HG03354 (cell line): Measurements from ENCODE around the gene ZNF592.
"Not testable (repeated sequence)": the region's sequence is repeated elsewhere in the genome, so short reads cannot be mapped to it uniquely, and the experiment has no call there.

Experiments used
- ATAC-seq: cut with Tn5 transposase; IDR thresholded peaks from one replicate; pipeline ENCODE4 v1.9.1; 2021; ENCODE audit warnings: mild to moderate bottlenecking; ENCODE audit not compliant: unreplicated experiment, poor library complexity, severe bottlenecking

Gene ZNF592

DNA sequence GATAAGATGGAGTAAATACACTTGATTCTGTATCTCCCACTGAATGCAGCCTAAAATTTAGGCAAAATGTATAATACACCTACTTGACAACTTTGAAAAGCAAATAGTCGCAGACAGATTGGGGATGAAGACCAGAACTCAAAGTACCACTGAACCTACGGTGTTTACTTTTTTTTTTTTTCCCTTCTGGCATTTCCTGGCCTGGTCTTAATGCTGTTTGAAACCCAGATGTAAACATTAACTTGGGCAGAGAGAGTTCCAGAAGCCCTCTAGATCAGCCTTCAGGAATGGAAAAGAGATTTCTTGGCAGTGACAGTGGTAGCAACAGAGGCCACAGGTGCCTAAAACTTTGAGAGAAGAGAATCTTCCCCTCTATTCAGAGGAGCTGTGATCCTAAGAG lies 96.6 kb downstream of the ZNF592 start:
- ATAC-seq: no peak

DNA sequence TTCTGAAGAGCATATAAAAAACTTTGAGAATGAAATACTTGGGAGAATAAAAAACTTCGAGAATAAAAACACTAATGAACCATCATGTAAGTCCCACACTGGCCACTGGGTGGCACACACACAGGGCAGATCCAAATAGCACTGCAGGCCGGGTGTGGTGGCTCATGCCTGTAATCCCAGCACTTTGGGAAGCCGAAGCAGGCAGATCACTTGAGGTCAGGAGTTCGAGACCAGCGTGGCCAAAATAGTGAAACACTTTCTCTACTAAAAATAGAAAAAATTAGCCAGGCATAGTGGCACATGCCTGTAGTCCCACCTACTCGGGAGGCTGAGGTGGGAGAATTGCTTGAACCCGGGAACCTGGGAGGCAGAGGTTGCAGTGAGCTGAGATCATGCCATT lies 97.2 kb downstream of the ZNF592 start:
- ATAC-seq: not testable (repeated sequence)

DNA sequence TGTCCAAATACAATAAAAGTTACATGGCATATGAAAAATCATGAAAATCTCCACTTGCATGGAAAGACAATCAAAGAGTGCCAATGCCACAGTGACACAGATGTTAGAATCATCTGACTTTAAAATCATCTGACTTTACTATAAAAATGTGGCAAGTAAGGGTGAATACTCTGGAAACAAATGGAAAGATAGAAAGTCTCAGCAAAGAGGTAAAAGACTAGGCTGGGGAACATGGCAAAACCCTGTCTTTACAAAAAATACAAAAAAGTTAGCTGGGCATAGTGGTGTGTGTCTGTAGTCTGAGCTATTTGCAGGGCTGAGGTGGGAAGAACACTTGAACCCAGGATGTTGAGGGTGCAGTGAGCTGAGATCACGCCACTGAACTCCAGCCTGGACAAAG lies 97.9 kb downstream of the ZNF592 start:
- ATAC-seq: no peak

DNA sequence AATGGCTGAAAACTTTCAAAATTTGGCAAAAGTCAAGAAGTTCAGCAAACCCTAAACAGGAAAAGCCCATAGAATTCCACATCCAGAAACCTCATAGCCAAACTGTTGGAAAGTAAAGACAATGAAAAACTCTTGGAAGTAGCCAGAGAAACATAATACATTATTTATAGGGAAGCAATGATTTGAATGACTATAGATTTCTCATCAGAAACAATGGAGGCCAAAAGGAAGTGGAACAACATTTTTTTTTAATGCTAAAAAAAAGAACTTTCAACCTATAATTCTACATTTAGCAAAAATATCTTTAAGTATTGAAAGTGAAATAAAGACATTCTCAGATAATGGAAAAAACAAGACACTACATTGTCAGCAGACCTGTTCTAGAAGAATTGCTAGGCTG lies 99.0 kb downstream of the ZNF592 start:
- ATAC-seq: no peak

DNA sequence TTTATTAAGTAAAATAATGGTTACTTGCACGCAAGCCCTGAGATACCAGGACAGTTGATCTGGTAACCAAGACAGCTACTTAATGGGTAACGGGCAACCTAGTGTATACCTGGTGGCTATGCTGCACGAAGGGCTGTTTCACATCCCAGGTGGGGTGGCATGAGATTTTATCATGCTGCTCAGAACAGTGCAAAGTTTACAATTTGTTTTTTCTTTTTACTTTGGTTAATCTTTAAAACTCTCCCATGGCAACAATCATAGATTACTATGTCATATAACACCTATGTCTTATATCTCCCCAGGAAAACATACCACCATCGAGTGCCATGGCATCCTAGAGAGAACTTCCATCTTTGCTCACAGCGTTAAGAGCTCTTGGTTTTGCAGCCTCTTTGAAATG lies 103.8 kb downstream of the ZNF592 start:
- no peak for ATAC-seq

DNA sequence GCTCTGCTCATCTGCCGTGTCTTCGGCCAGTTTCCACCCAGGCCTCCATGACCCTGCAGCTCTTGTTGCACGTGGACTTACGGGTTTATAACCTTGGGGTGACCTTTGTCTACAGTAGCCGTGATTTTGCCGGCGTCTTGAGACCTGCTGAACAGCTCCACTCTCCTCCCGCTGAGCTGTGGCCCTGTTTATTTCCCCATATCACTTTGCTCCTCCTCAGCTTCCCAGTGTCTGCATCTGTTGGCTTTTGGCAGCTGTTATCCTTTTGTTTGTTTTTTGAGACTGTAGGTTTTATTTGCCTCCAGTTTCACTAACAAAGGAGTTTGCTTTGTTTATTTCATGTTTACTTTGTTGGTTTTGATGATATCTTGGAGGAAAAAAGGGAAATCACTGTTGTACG lies 106.7 kb downstream of the ZNF592 start:
- no peak for ATAC-seq

DNA sequence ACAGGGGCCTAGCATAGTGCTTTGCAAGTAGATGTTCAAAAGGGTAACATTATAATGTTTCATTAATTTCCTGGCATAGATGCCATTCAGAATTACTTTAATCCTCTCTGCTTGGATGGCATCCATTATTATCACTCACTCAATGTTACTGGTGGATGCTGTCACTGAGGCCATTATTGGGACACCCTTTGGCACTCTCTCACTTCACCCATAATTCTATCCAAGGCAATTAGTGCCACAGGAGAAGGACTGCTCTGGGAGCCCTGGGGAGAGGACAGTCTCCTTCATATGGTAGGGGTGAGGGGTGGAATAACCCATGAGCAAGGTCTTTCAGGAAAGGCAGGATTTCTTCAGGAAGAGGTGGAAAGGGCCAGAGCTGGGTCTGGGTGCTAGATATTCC lies 107.4 kb downstream of the ZNF592 start:
- no peak for ATAC-seq
